ENCODE measurements around the gene CD2AP. TPM values are rescaled to one million over a fixed set of nuclear protein-coding genes. Genes with fewer than 3 reads are reported as not detected.

Gene CD2AP
- total and polyA plus RNA-seq, 9 of the 15 experiments (the other 6 are each of a cell fraction or from before 2014, with no cell fraction given) = 9.4 to 69.7 (median 38.7) TPM

- DNase-seq (ENCODE audit: extremely low read depth in 1 of 4, low spot score in 3 of 4) = no peak
- in situ Hi-C loops (cut with MboI) = no loop called here
- Histone ChIP-seq H3K4me3 (no peak overlapping the region), H3K9me3 (replicated peaks; ENCODE audit: control insufficient read depth, insufficient read depth, low read depth, low read length) (peaks cover 16% of the 10 kb centered on the region), H3K9me1 (ENCODE audit: control insufficient read depth, insufficient read depth, low read length) (no peaks in the 10 kb centered on the region), H3K79me2 (ENCODE audit: control insufficient read depth, insufficient read depth, low read length) (peaks cover 74% of the 10 kb centered on the region), H3K27me3 (ENCODE audit: control insufficient read depth in 2 of 2, insufficient read depth in 2 of 2, low read length in 2 of 2) (no peaks in the 10 kb centered on the region), H3K27ac (ENCODE audit: extremely low read depth, low read depth, low read length) (no peak overlapping the region), H4K20me1 (replicated peaks; ENCODE audit: control insufficient read depth, insufficient read depth, low read length) (no peaks in the 10 kb centered on the region), H3K4me1 (replicated peaks in 1 of 2; ENCODE audit: control insufficient read depth in 2 of 2, insufficient read depth in 2 of 2, low read length in 2 of 2) (no peaks in the 10 kb centered on the region), H3K36me3 (ENCODE audit: control insufficient read depth, insufficient read depth, low read length) (peaks cover 57% of the 10 kb centered on the region), H2AFZ (ENCODE audit: low read depth, low read length) (no peak overlapping the region), H3K4me2 (ENCODE audit: insufficient read depth, low read length) (no peak overlapping the region), H3K9ac (ENCODE audit: insufficient read depth in 1 of 2, low read depth in 2 of 2, low read length in 2 of 2) (no peak overlapping the region)
- POLR2A ChIA-PET = interaction anchor here (0.8 to 2.2 kb wide), 3 partner anchors 9 to 11 kb away, joined by 3 to 4 read pairs (median 3); no protein-coding TSS in a partner anchor
- intact Hi-C loops (cut with micrococcal nuclease) = no loop called here
- 100% methylated on average over 1 of the region's 1 CpG for WGBS (ENCODE audit: insufficient coverage, low coverage, missing lambda C conversion rate)
- no peak for ATAC-seq
- no TSS peak for BruUV-seq (replicated peaks)
- FAIRE-seq = no peak
- CTCF ChIA-PET (ENCODE audit: low intra/inter-chr PET ratio) = no interaction called here
- TF ChIP-seq ZNF589 (CRISPR knock-in tag; IDR thresholded peaks at IDR 0.05; ENCODE audit: low read depth) = no peak
- no peak for TF ChIP-seq ZNF280A (IDR thresholded peaks at IDR 0.05; ENCODE audit: low read depth, partially characterized antibody)
- TF ChIP-seq MECOM (CRISPR knock-in tag; IDR thresholded peaks at IDR 0.05) = no peak
- TF ChIP-seq ZNF717 (CRISPR knock-in tag; IDR thresholded peaks at IDR 0.05) = no peak
- TF ChIP-seq MCM2 (IDR thresholded peaks at IDR 0.05; ENCODE audit: low read depth) = no peak
- no peak for TF ChIP-seq ESRRB (CRISPR knock-in tag; IDR thresholded peaks at IDR 0.05; ENCODE audit: borderline replicate concordance)
- no peak for TF ChIP-seq ELF4 (CRISPR knock-in tag; IDR thresholded peaks at IDR 0.05)
- no peak for TF ChIP-seq ZNF282 (CRISPR knock-in tag; IDR thresholded peaks at IDR 0.05)
- TF ChIP-seq KLF13 (tag; IDR thresholded peaks at IDR 0.05; ENCODE audit: borderline replicate concordance, low read depth) = no peak
- no peak for TF ChIP-seq CUX1 (CRISPR knock-in tag; IDR thresholded peaks at IDR 0.05)
- TF ChIP-seq ZNF23 (CRISPR knock-in tag; IDR thresholded peaks at IDR 0.05) = no peak
- TF ChIP-seq ZBTB49 (CRISPR knock-in tag; IDR thresholded peaks at IDR 0.05; ENCODE audit: borderline replicate concordance) = no peak
- no peak for TF ChIP-seq ETV1 (tag; conservative IDR thresholded peaks at IDR 0.05; ENCODE audit: low read depth)
- TF ChIP-seq MAX (CRISPR knock-in tag; IDR thresholded peaks at IDR 0.05) = no peak
Observed at GRCh38 chr6:47509937-47510336, 32.3 kb downstream of the CD2AP start.
